Activated naive CD8-positive, alpha-beta T cell (primary cell): ENCODE results near the gene DOCK9.
A peak's percentile ranks its signal among the peaks of the same experiment; 100 is the strongest.
"Not testable (repeated sequence)": the region's sequence is repeated elsewhere in the genome, so short reads cannot be mapped to it uniquely, and the experiment has no call there.

Experiments
- H3K27ac Mint-ChIP-seq: one replicate; pipeline ENCODE4 v1.8.0; 2021; ENCODE audit warnings: mixed read lengths
- H3K27me3 Mint-ChIP-seq: one replicate; pipeline ENCODE4 v1.8.0; 2021; ENCODE audit warnings: mixed read lengths
- H3K36me3 Mint-ChIP-seq: one replicate; pipeline ENCODE4 v1.8.0; 2021; ENCODE audit warnings: mixed read lengths
- H3K4me1 Mint-ChIP-seq: one replicate; pipeline ENCODE4 v1.8.0; 2021; ENCODE audit warnings: low read depth, mixed read lengths
- H3K4me3 Mint-ChIP-seq: one replicate; pipeline ENCODE4 v1.8.0; 2021; ENCODE audit warnings: mild to moderate bottlenecking, mixed read lengths
- H3K9me3 Mint-ChIP-seq: one replicate; pipeline ENCODE4 v1.8.0; 2021; ENCODE audit warnings: low read depth, mixed read lengths

The DOCK9 gene

GRCh38 chr13:98773921-98774320 lies 203.9 kb downstream of the DOCK9 start:
- Mint-ChIP-seq H3K4me3 (no peak overlapping the region), H3K27ac (no peak overlapping the region), H3K9me3 (no peaks in the 10 kb centered on the region), H3K36me3 (no peaks in the 10 kb centered on the region), H3K4me1 (no peaks in the 10 kb centered on the region), H3K27me3 (peaks cover 6% of the 10 kb centered on the region)

- Mint-ChIP-seq H3K27ac (no peak overlapping the region), H3K9me3 (no peaks in the 10 kb centered on the region), H3K4me3 (no peak overlapping the region), H3K27me3 (peaks cover 8% of the 10 kb centered on the region), H3K4me1 (no peaks in the 10 kb centered on the region), H3K36me3 (no peaks in the 10 kb centered on the region)
Measured at GRCh38 chr13:98772794-98773452, 204.9 kb downstream of the DOCK9 start.

- H3K36me3 Mint-ChIP-seq, result no peaks in the 10 kb centered on the region
- no peaks in the 10 kb centered on the region for H3K4me1 Mint-ChIP-seq
- no peaks in the 10 kb centered on the region for H3K9me3 Mint-ChIP-seq
- H3K27me3 Mint-ChIP-seq, result peaks cover 6% of the 10 kb centered on the region
- no peak overlapping the region for H3K4me3 Mint-ChIP-seq
- no peak overlapping the region for H3K27ac Mint-ChIP-seq
Measured at GRCh38 chr13:98771838-98772611, 205.8 kb downstream of the DOCK9 start.

GRCh38 chr13:98769736-98770135 lies 208.1 kb downstream of the DOCK9 start:
- H3K27me3 Mint-ChIP-seq, result peaks cover 7% of the 10 kb centered on the region
- no peaks in the 10 kb centered on the region for H3K9me3 Mint-ChIP-seq
- no peak overlapping the region for H3K4me3 Mint-ChIP-seq
- no peak overlapping the region for H3K27ac Mint-ChIP-seq
- no peaks in the 10 kb centered on the region for H3K4me1 Mint-ChIP-seq
- no peaks in the 10 kb centered on the region for H3K36me3 Mint-ChIP-seq

GRCh38 chr13:98768522-98768921 lies 209.3 kb downstream of the DOCK9 start:
- no peaks in the 10 kb centered on the region for H3K9me3 Mint-ChIP-seq
- H3K27ac Mint-ChIP-seq, result no peak overlapping the region
- H3K36me3 Mint-ChIP-seq, result no peaks in the 10 kb centered on the region
- H3K4me1 Mint-ChIP-seq, result no peaks in the 10 kb centered on the region
- peaks cover 7% of the 10 kb centered on the region for H3K27me3 Mint-ChIP-seq
- no peak overlapping the region for H3K4me3 Mint-ChIP-seq

- H3K27ac Mint-ChIP-seq, result no peak overlapping the region
- H3K4me1 Mint-ChIP-seq, result no peaks in the 10 kb centered on the region
- H3K27me3 Mint-ChIP-seq, result peaks cover 7% of the 10 kb centered on the region
- no peaks in the 10 kb centered on the region for H3K36me3 Mint-ChIP-seq
- no peak overlapping the region for H3K4me3 Mint-ChIP-seq
- H3K9me3 Mint-ChIP-seq, result no peaks in the 10 kb centered on the region
Measured at GRCh38 chr13:98766697-98767096, 211.2 kb downstream of the DOCK9 start.

GRCh38 chr13:98765996-98766519 lies 211.8 kb downstream of the DOCK9 start:
- no peak overlapping the region for H3K27ac Mint-ChIP-seq
- H3K4me1 Mint-ChIP-seq, result no peaks in the 10 kb centered on the region
- peaks cover 7% of the 10 kb centered on the region for H3K27me3 Mint-ChIP-seq
- H3K36me3 Mint-ChIP-seq, result no peaks in the 10 kb centered on the region
- H3K9me3 Mint-ChIP-seq, result no peaks in the 10 kb centered on the region
- no peak overlapping the region for H3K4me3 Mint-ChIP-seq

- H3K9me3 Mint-ChIP-seq, result peaks cover 5% of the 10 kb centered on the region
- H3K4me1 Mint-ChIP-seq, result no peaks in the 10 kb centered on the region
- H3K4me3 Mint-ChIP-seq, result no peak overlapping the region
- peaks cover 4% of the 10 kb centered on the region for H3K36me3 Mint-ChIP-seq
- H3K27me3 Mint-ChIP-seq, result peaks cover 5% of the 10 kb centered on the region
- H3K27ac Mint-ChIP-seq, result no peak overlapping the region
Measured at GRCh38 chr13:98761986-98762616, 215.8 kb downstream of the DOCK9 start.

- H3K27me3 Mint-ChIP-seq, result peaks cover 5% of the 10 kb centered on the region
- no peak overlapping the region for H3K27ac Mint-ChIP-seq
- H3K9me3 Mint-ChIP-seq, result peaks cover 5% of the 10 kb centered on the region
- peaks cover 4% of the 10 kb centered on the region for H3K36me3 Mint-ChIP-seq
- H3K4me1 Mint-ChIP-seq, result no peaks in the 10 kb centered on the region
- H3K4me3 Mint-ChIP-seq, result no peak overlapping the region
Measured at GRCh38 chr13:98761126-98761985, 216.5 kb downstream of the DOCK9 start.

- peaks cover 7% of the 10 kb centered on the region for H3K4me1 Mint-ChIP-seq
- H3K4me3 Mint-ChIP-seq, result no peak overlapping the region
- H3K27me3 Mint-ChIP-seq, result peaks cover 34% of the 10 kb centered on the region
- H3K27ac Mint-ChIP-seq, result no peak overlapping the region
- H3K36me3 Mint-ChIP-seq, result peaks cover 12% of the 10 kb centered on the region
- peaks cover 10% of the 10 kb centered on the region for H3K9me3 Mint-ChIP-seq
Measured at GRCh38 chr13:98755729-98756128, 222.1 kb downstream of the DOCK9 start.

- Mint-ChIP-seq H3K27ac (no peak overlapping the region), H3K4me1 (peaks cover 7% of the 10 kb centered on the region), H3K4me3 (no peak overlapping the region), H3K9me3 (peaks cover 5% of the 10 kb centered on the region), H3K36me3 (peaks cover 8% of the 10 kb centered on the region), H3K27me3 (peaks cover 37% of the 10 kb centered on the region)
Measured at GRCh38 chr13:98755116-98755515, 222.7 kb downstream of the DOCK9 start.

- not testable (repeated sequence) for H3K4me1 Mint-ChIP-seq
Measured at GRCh38 chr13:98754468-98754867, 223.4 kb downstream of the DOCK9 start.

GRCh38 chr13:98752467-98753290 lies 225.2 kb downstream of the DOCK9 start, which contains the start of gene SLC15A1:
Gene SLC15A1 (minus strand): TSS chr13:98752672. CDS start chr13:98752598, 74 bp downstream.
- no peak within 1 kb of the TSS for H3K27ac Mint-ChIP-seq
- peaks cover 8% of the 10 kb centered on the region for H3K36me3 Mint-ChIP-seq
- peaks cover 5% of the 10 kb centered on the region for H3K9me3 Mint-ChIP-seq
- peak within 1 kb of the TSS; percentile 63 for H3K4me3 Mint-ChIP-seq
- H3K27me3 Mint-ChIP-seq, result peaks cover 37% of the 10 kb centered on the region
- peaks cover 7% of the 10 kb centered on the region for H3K4me1 Mint-ChIP-seq

More at GRCh38 chr13:98754468-98754867, 223.4 kb downstream of the DOCK9 start:
- H3K4me3 Mint-ChIP-seq, H3K36me3 Mint-ChIP-seq, H3K27ac Mint-ChIP-seq, H3K9me3 Mint-ChIP-seq: not testable (repeated sequence)
- peaks cover 37% of the 10 kb centered on the region for H3K27me3 Mint-ChIP-seq
